HG03442 (cell line): ENCODE data around the gene CCDC71.

Experiments
- ATAC-seq: cut with Tn5 transposase; IDR thresholded peaks from one replicate; pipeline ENCODE4 v1.9.1; 2021; ENCODE audit warnings: mild to moderate bottlenecking, moderate library complexity; ENCODE audit not compliant: unreplicated experiment

CCDC71 gene

DNA sequence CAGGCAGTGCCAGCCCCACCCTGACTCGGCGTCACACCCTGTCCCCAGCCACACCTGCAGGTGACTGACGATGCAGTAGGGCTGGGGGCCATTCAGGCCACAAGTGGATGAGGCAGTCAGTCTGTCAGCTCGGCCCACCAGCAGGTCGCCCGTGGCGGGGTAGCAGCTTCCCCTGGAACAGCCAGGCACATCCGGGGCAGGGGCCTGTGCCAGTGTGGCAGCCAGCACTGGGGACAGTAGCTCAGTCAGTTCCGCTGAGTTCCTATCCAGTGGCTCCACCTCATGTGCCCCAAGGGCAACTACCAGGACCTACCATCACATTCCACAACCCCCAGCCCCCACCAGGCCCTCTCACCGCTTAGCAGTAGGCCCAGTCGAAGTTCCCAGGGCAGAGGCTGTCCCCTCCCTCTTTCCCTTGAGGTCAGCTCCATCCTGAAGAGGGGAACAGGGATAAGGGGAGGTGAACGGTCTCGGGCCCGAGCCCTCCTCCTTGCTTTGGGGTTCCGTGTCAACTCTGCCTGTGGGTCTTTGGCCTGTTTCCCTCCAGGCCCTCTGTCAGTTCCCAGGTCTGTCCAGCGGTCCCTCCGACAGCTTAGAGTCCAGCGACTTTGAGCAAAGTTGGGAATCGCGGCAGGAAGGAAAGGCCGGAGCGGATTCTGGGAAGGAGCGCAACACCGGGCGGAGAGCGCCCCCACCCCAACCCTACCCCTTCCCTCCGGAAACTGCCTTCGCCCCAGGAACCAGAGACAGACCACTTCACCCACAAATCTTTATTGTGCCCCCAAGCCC, 33.5 kb downstream of the CCDC71 start, which contains the start of gene LAMB2:
LAMB2 (minus strand) TSS at position 614 of the 789 bp plus-strand sequence; CDS start at position 431, 183 bp downstream.
- no peak for ATAC-seq

- no peak for ATAC-seq
Observed at GRCh38 chr3:49132073-49132436, 34.1 kb downstream of the CCDC71 start.

DNA sequence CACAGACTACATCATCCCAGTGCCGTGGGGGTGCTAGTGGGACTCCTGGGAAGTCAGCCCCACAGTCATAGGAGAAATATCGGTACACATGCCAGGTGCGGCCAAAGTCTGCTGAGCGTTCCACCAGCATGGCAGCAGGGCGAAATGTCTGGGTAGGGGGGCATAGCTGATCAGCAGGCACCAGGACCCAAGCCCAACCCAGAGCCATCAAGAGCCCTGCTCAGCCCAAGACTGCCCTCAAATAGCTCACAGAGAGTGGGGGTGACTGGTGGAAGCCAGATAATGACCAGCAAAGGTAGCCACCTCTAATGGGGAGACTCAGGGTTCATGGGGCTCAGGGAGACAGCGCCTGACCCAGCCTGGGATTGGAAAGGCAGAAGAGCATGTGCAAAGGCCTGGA, 34.6 kb downstream of the CCDC71 start:
- ATAC-seq = no peak

DNA sequence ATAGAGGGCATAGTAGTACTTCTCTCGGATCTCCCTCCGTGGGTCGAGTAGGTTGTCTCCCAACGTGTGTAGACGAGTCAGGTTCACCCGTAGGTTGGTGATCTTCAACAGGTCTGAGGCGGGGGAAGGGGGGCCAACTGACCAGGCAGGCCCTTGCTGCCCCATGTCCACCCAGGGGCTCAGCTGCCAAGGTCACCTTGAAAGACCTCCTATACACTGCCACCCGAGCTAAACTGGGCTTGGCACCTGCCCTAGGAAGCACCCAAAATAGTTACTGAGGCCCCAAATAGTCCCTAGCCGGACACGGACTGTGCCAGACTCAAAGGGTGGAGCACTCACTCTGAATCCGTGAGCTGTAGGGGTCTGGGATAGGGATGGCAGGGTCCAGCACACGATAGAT, 35.1 kb downstream of the CCDC71 start:
- ATAC-seq = no peak

GRCh38 chr3:49124991-49125670, 41.0 kb downstream of the CCDC71 start:
- ATAC-seq = no peak

DNA sequence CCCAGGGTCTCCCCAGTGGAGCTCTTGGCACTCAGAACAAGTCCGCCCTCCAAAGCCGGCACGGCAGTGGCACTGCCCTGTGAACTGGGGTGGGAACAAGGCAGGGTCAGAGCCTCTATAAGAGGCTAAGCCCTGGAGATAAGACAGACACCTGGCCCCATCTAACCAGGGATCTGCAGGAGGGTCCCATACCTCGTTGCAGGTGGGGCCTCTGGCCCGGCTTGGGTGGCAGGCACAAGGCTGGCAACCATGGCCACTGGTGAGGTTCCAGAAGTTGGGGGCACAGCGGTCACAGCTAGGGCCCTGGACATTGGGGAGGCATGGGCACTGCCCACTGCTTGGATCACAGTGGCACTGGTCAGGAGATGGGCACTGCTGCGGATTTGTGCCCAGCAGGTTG, 41.9 kb downstream of the CCDC71 start:
- no peak for ATAC-seq

DNA sequence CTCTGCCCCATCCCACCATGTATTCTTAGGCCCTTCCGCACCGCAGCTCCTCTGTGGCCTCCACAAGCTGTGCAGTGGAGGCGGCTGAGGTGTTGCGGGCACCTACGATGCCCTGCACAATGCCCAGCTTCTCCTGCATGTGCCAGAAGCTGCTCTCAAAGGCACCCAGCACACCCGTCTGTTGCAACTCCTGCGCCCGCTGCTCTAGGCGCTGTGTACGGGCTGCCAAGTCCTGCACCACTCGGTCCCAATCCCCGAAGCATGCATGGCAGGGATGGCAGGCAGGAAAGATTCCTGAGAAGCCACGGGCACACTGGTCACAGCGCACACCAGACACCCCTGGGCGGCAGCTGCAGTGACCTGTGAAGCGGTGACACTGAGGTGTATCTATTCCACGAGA, 42.4 kb downstream of the CCDC71 start:
- no peak for ATAC-seq

- no peak for ATAC-seq
Observed at GRCh38 chr3:49122886-49123545, 43.1 kb downstream of the CCDC71 start.

GRCh38 chr3:49122451-49122850, 43.7 kb downstream of the CCDC71 start:
- ATAC-seq = no peak

- ATAC-seq = no peak
Observed at GRCh38 chr3:49122022-49122421, 44.1 kb downstream of the CCDC71 start.

GRCh38 chr3:49121132-49121736, 44.9 kb downstream of the CCDC71 start:
- ATAC-seq = no peak

GRCh38 chr3:49120438-49121131, 45.5 kb downstream of the CCDC71 start, which contains the start of gene USP19:
TSS of gene USP19 (minus strand) at chr3:49120823. CDS start at chr3:49119145, 1,678 bp downstream.
- ATAC-seq = peak; percentile 86

DNA sequence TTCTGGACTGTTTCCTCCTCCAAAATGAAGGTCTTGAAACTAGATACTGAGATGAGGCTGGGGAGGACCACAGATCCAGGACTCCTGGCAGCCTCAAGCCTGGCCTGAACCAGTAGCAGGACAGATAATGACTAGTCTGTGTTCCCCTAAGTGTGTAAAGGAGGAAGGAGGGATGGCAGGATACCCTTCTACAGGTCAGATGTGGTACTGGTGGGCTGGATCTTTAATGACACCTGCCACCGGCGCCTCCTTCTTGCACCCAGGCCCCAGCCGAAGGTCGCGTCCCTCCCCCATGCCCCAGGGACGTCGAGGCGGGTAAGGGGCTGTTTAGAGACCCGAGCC, 46.1 kb downstream of the CCDC71 start:
- no peak for ATAC-seq

GRCh38 chr3:49119439-49119838, 46.7 kb downstream of the CCDC71 start:
- ATAC-seq = no peak

GRCh38 chr3:49119036-49119435, 47.1 kb downstream of the CCDC71 start:
- ATAC-seq = no peak
